Caco-2 (cell line): ENCODE measurements around the gene WDFY4. TPM values are rescaled to one million over a fixed set of nuclear protein-coding genes. Genes with fewer than 3 reads are reported as not detected.

Experiments
- BruUV-seq: library from RNA; stranded (reverse); fragments of 400-500 nt; replicated peaks from 2 replicates; lab custom pipeline; 2021; lab: Mats Ljungman, UMichigan
- CTCF ChIA-PET: fragments of 300-600 bp; sonication (Branson Sonifier 250); formaldehyde crosslinking; loops from one replicate; lab custom pipeline; 2022; ENCODE audit warnings: antibody characterized with exemption; lab: Charles Lee
- POLR2A ChIA-PET: fragments of 300-600 bp; sonication (Branson Sonifier 250); formaldehyde crosslinking; loops from one replicate; lab custom pipeline; 2022; ENCODE audit warnings: antibody characterized with exemption; lab: Charles Lee
- DNase-seq, 2 experiments: peaks; one replicate each; pipeline versions ENCODE4 v3.0.0 to v3.0.0-alpha.2; 2020 to 2022
- H3K27me3 ChIP-seq: replicated peaks from 2 replicates; pipeline ENCODE4 v1.6.0; 2011; ENCODE audit warnings: low read length; ENCODE audit not compliant: control insufficient read depth, insufficient read depth
- H3K36me3 ChIP-seq: 2 replicates; pipeline ENCODE4 v1.5.1; 2011; ENCODE audit warnings: low read length; ENCODE audit not compliant: control insufficient read depth, insufficient read depth
- H3K4me1 ChIP-seq: fragments of 250-450 bp; sonication (Bioruptor Pico); 2 replicates; pipeline ENCODE4 v1.5.1; 2020; ENCODE audit warnings: mild to moderate bottlenecking
- H3K4me3 ChIP-seq: 2 replicates; pipeline ENCODE4 v1.5.1; 2011; ENCODE audit warnings: low read depth, mild to moderate bottlenecking, control low read depth, low read length
- H3K9me3 ChIP-seq: fragments of 250-450 bp; sonication (Bioruptor Pico); 2 replicates; pipeline ENCODE4 v1.5.1; 2020; ENCODE audit warnings: mild to moderate bottlenecking, moderate library complexity
- H3K27ac Mint-ChIP-seq: one replicate; pipeline ENCODE4 v1.8.0; 2022; ENCODE audit warnings: mixed read lengths; ENCODE audit not compliant: unreplicated experiment
- H3K27me3 Mint-ChIP-seq: one replicate; pipeline ENCODE4 v1.8.0; 2022; ENCODE audit warnings: mixed read lengths; ENCODE audit not compliant: insufficient read depth, unreplicated experiment
- H3K36me3 Mint-ChIP-seq: one replicate; pipeline ENCODE4 v1.8.0; 2022; ENCODE audit warnings: mild to moderate bottlenecking, mixed read lengths; ENCODE audit not compliant: insufficient read depth, unreplicated experiment
- H3K4me1 Mint-ChIP-seq: one replicate; pipeline ENCODE4 v1.8.0; 2022; ENCODE audit warnings: low read depth, mixed read lengths; ENCODE audit not compliant: unreplicated experiment
- H3K4me3 Mint-ChIP-seq: one replicate; pipeline ENCODE4 v1.8.0; 2022; ENCODE audit warnings: mild to moderate bottlenecking, moderate library complexity, mixed read lengths; ENCODE audit not compliant: unreplicated experiment
- H3K9me3 Mint-ChIP-seq: one replicate; pipeline ENCODE4 v1.8.0; 2022; ENCODE audit warnings: mixed read lengths; ENCODE audit not compliant: unreplicated experiment
- CTCF ChIP-seq, 2 experiments: fragments of 200-600 bp in 1 of 2; IDR thresholded peaks; 1 replicate in 1 of 2; 2 replicates in 1 of 2; pipeline versions ENCODE4 v1.5.1 to v1.8.0; 2011 to 2022; ENCODE audit warnings: antibody characterized with exemption in 1 of 2, control low read depth in 1 of 2, inconsistent platforms in 1 of 2, low read depth in 1 of 2, low read length in 1 of 2, mild to moderate bottlenecking in 1 of 2, moderate library complexity in 1 of 2; ENCODE audit not compliant: insufficient read depth in 1 of 2, severe bottlenecking in 1 of 2, unreplicated experiment in 1 of 2
- intact Hi-C: fragments of 100-400 bp; cut with micrococcal nuclease; formaldehyde crosslinking; loops from one replicate; pipeline ENCODE4 v1.10.0; 2022; ENCODE audit not compliant: unreplicated experiment
- total RNA-seq: library from RNA; stranded (reverse); gene quantifications from 2 replicates; pipeline ENCODE4 v1.2.3, GENCODE V29; 2022

WDFY4 gene
- total RNA-seq, 1 experiment from 2014 or later: not detected

DNA sequence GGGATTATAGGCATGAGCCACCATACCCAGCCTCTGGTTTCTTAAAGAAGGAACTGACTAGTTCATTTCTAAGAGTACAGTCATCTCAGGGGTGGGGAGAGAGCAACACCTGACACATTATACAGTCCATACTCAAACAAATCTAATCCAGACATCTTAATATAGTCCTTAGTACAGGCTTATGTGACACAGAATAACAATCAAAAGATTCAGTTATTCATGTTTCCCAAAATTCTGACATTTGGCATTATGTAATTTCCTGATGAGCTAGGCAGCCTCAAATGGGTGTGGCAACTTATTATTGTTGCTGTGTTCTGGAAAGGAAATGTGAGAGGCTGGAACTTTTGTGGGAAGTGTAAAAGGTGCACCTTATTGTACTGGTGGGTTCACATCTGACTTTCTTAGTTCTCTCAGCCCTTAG lies 116.3 kb downstream of the WDFY4 start:
- no peaks in the 10 kb centered on the region; the same call in 1 of the 2 replicates for H3K9me3 ChIP-seq
- H3K4me1 ChIP-seq: no peaks in the 10 kb centered on the region
- no peak overlapping the region for H3K4me3 Mint-ChIP-seq
- ChIA-PET CTCF (no interaction called here), POLR2A (no interaction called here)
- H3K27ac Mint-ChIP-seq: no peak overlapping the region
- no peak for TF ChIP-seq CTCF (IDR thresholded peaks at IDR 0.05; ENCODE audit: insufficient read depth in 1 of 2, low read depth in 1 of 2, low read length in 1 of 2, severe bottlenecking in 1 of 2, unreplicated experiment in 1 of 2)
- BruUV-seq: no TSS peak
- no peak overlapping the region for H3K4me3 ChIP-seq
- peaks cover 17% of the 10 kb centered on the region for H3K9me3 Mint-ChIP-seq
- H3K36me3 ChIP-seq: no peaks in the 10 kb centered on the region
- H3K4me1 Mint-ChIP-seq: no peaks in the 10 kb centered on the region
- peaks cover 2% of the 10 kb centered on the region; the same call in 1 of the 2 replicates for H3K27me3 ChIP-seq
- intact Hi-C loops: no loop called here
- H3K27me3 Mint-ChIP-seq: peaks cover 14% of the 10 kb centered on the region
- no peaks in the 10 kb centered on the region for H3K36me3 Mint-ChIP-seq
- DNase-seq: no peak

- no TSS peak for BruUV-seq
- H3K9me3 Mint-ChIP-seq: peaks cover 17% of the 10 kb centered on the region
- Histone ChIP-seq H3K27me3 (no peaks in the 10 kb centered on the region), H3K36me3 (no peaks in the 10 kb centered on the region), H3K4me3 (no peak overlapping the region), H3K4me1 (no peaks in the 10 kb centered on the region), H3K9me3 (no peaks in the 10 kb centered on the region; the same call in 1 of the 2 replicates)
- no peak overlapping the region for H3K27ac Mint-ChIP-seq
- H3K4me3 Mint-ChIP-seq: no peak overlapping the region
- no peak for DNase-seq
- H3K27me3 Mint-ChIP-seq: peaks cover 10% of the 10 kb centered on the region
- H3K4me1 Mint-ChIP-seq: no peaks in the 10 kb centered on the region
- intact Hi-C loops: no loop called here
- TF ChIP-seq CTCF (IDR thresholded peaks at IDR 0.05; ENCODE audit: insufficient read depth in 1 of 2, low read depth in 1 of 2, low read length in 1 of 2, severe bottlenecking in 1 of 2, unreplicated experiment in 1 of 2): no peak
- POLR2A ChIA-PET: no interaction called here
- CTCF ChIA-PET: no interaction called here
- H3K36me3 Mint-ChIP-seq: no peaks in the 10 kb centered on the region
These were observed 118.0 kb downstream of the WDFY4 start for GRCh38 chr10:48802611-48803071.

GRCh38 chr10:48803801-48804584 lies 119.3 kb downstream of the WDFY4 start:
- no peak for TF ChIP-seq CTCF (IDR thresholded peaks at IDR 0.05; ENCODE audit: insufficient read depth in 1 of 2, low read depth in 1 of 2, low read length in 1 of 2, severe bottlenecking in 1 of 2, unreplicated experiment in 1 of 2)
- Mint-ChIP-seq H3K4me1 (no peaks in the 10 kb centered on the region), H3K36me3 (no peaks in the 10 kb centered on the region), H3K27ac (no peak overlapping the region), H3K9me3 (peaks cover 17% of the 10 kb centered on the region), H3K27me3 (peaks cover 4% of the 10 kb centered on the region), H3K4me3 (no peak overlapping the region)
- H3K27me3 ChIP-seq: no peaks in the 10 kb centered on the region
- no peaks in the 10 kb centered on the region; the same call in 1 of the 2 replicates for H3K9me3 ChIP-seq
- intact Hi-C loops: no loop called here
- ChIA-PET CTCF (interaction anchor here (0.7 to 1.0 kb wide), 4 partner anchors 64 to 607 kb away, joined by 3 to 9 read pairs (median 4); no protein-coding TSS in a partner anchor), POLR2A (no interaction called here)
- no peaks in the 10 kb centered on the region for H3K4me1 ChIP-seq
- H3K4me3 ChIP-seq: no peak overlapping the region
- DNase-seq: no peak
- BruUV-seq: no TSS peak
- H3K36me3 ChIP-seq: no peaks in the 10 kb centered on the region
